ENCODE results near the gene HIPK2. TPM values are rescaled to one million over a fixed set of nuclear protein-coding genes. Genes with fewer than 3 reads are reported as not detected.

Gene HIPK2
- total RNA-seq, 1 donor from 2014 or later, result 72.3 TPM

GRCh38 chr7:139704308-139704879 is 73.4 kb downstream of the HIPK2 start:
- no peak overlapping the region for H3K4me3 Mint-ChIP-seq (ENCODE audit: unreplicated experiment)
- no peaks in the 10 kb centered on the region for H3K9me3 Mint-ChIP-seq (ENCODE audit: low read depth)
- H3K36me3 Mint-ChIP-seq (ENCODE audit: low read depth), result peaks cover 17% of the 10 kb centered on the region
- peaks cover 32% of the 10 kb centered on the region for H3K4me1 Mint-ChIP-seq (ENCODE audit: low read depth)
- no peak for DNase-seq (ENCODE audit: low spot score)
- no peaks in the 10 kb centered on the region for H3K27me3 Mint-ChIP-seq (ENCODE audit: low read depth)
- H3K27ac Mint-ChIP-seq (ENCODE audit: unreplicated experiment), result peak overlapping the region; percentile 41
- no peak for TF ChIP-seq CTCF (IDR thresholded peaks at IDR 0.05)

DNA sequence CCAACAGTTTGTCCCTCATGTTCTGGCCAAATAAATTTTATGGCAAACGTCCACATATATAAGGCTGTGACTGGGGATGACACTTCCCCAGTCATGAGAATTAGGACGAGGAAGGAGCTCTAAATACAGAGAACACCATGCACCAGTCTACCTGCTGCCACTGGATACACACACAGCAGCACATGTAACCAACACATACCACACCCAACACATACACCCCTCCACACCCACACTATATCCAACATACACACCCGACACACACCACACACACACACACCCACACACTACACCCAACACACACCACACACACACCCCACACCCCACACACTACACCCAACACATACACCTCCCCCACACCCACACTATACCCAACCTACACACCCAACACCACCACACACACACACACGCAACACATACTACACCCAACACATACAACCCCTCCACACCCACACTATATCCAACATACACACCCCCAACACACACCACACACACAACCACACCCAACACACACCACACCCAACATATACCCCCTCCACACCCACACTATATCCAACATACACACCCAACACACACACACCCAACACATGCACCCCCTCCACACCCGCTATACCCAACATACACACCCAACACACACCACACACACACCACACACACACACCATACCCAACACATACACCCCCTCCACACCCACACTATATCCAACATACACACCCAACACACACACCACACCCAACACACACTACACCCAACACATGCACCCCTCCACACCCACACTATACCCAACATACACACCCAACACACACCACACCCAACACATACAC is 74.1 kb downstream of the HIPK2 start:
- Mint-ChIP-seq H3K27me3 (ENCODE audit: low read depth) (no peaks in the 10 kb centered on the region), H3K9me3 (ENCODE audit: low read depth) (no peaks in the 10 kb centered on the region), H3K36me3 (ENCODE audit: low read depth) (peaks cover 17% of the 10 kb centered on the region), H3K4me1 (ENCODE audit: low read depth) (peaks cover 29% of the 10 kb centered on the region), H3K4me3 (ENCODE audit: unreplicated experiment) (no peak overlapping the region), H3K27ac (ENCODE audit: unreplicated experiment) (peak overlapping the region; percentile 61)
- DNase-seq (ENCODE audit: low spot score), result no peak
- TF ChIP-seq CTCF (IDR thresholded peaks at IDR 0.05), result no peak

- no peak for TF ChIP-seq CTCF (IDR thresholded peaks at IDR 0.05)
- peaks cover 17% of the 10 kb centered on the region for H3K36me3 Mint-ChIP-seq (ENCODE audit: low read depth)
- H3K27me3 Mint-ChIP-seq (ENCODE audit: low read depth), result no peaks in the 10 kb centered on the region
- DNase-seq (ENCODE audit: low spot score), result no peak
- H3K9me3 Mint-ChIP-seq (ENCODE audit: low read depth), result no peaks in the 10 kb centered on the region
- H3K4me3 Mint-ChIP-seq (ENCODE audit: unreplicated experiment), result no peak overlapping the region
- H3K27ac Mint-ChIP-seq (ENCODE audit: unreplicated experiment), result peak overlapping the region; percentile 37
- H3K4me1 Mint-ChIP-seq (ENCODE audit: low read depth), result peaks cover 29% of the 10 kb centered on the region
Measured at GRCh38 chr7:139702811-139703486, 74.8 kb downstream of the HIPK2 start.

DNA sequence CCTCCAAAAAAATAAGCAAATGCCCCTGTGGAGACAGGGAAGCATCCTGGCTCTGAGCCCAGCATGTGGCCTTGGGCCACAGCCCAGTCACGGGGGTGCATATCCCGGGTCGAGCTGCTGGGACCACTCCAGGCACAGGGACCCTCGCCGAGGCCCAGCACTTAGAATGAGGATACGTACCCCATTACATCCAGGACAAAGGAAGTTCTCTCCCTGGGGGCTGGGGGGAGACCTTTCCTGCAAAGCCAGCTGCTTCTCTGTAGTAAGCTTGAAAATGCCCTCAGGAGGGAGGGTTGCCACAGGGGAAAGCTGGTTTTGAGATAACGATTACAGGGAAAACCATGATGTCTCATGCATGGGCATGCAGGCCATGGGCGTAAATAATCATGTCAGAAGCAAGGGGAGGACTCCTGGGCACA is 75.5 kb downstream of the HIPK2 start:
- no peaks in the 10 kb centered on the region for H3K27me3 Mint-ChIP-seq (ENCODE audit: low read depth)
- H3K4me3 Mint-ChIP-seq (ENCODE audit: unreplicated experiment), result no peak overlapping the region
- peak overlapping the region; percentile 37 for H3K27ac Mint-ChIP-seq (ENCODE audit: unreplicated experiment)
- peaks cover 29% of the 10 kb centered on the region for H3K4me1 Mint-ChIP-seq (ENCODE audit: low read depth)
- no peak for TF ChIP-seq CTCF (IDR thresholded peaks at IDR 0.05)
- DNase-seq (ENCODE audit: low spot score), result no peak
- H3K9me3 Mint-ChIP-seq (ENCODE audit: low read depth), result no peaks in the 10 kb centered on the region
- H3K36me3 Mint-ChIP-seq (ENCODE audit: low read depth), result peaks cover 13% of the 10 kb centered on the region

DNA sequence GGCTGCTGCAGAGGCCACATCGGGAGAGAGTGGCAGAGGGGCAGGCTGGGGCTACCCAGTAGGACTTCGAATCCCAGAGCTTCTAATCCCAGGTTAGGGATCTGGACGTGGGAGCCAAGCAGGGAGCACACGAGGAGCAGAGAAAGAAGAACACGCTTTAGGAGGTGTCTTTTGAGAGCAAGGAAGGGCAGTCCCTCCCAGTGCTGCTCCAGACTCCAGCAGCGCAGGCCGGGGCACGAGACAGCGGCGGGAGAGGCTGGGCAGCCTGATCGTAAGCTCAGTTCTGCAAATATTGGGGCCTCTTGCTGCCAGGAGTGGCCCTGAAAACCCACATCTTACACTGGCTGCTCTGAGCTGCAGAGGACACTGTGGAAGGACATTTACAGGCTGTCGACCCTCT is 75.9 kb downstream of the HIPK2 start:
- no peaks in the 10 kb centered on the region for H3K27me3 Mint-ChIP-seq (ENCODE audit: low read depth)
- peak overlapping the region; percentile 36 for H3K27ac Mint-ChIP-seq (ENCODE audit: unreplicated experiment)
- no peak overlapping the region for H3K4me3 Mint-ChIP-seq (ENCODE audit: unreplicated experiment)
- no peaks in the 10 kb centered on the region for H3K9me3 Mint-ChIP-seq (ENCODE audit: low read depth)
- H3K4me1 Mint-ChIP-seq (ENCODE audit: low read depth), result peaks cover 29% of the 10 kb centered on the region
- TF ChIP-seq CTCF (IDR thresholded peaks at IDR 0.05), result no peak
- peaks cover 13% of the 10 kb centered on the region for H3K36me3 Mint-ChIP-seq (ENCODE audit: low read depth)
- DNase-seq (ENCODE audit: low spot score), result no peak
